GM15510 (cell line): Measurements from ENCODE around the gene PSMD13.

Source experiments
- POLR2A ChIP-seq: IDR thresholded peaks from 3 replicates; pipeline ENCODE4 v1.6.1; 2011; ENCODE audit warnings: borderline replicate concordance; ENCODE audit not compliant: insufficient read length; ENCODE audit errors: extremely low read depth

The PSMD13 gene

DNA sequence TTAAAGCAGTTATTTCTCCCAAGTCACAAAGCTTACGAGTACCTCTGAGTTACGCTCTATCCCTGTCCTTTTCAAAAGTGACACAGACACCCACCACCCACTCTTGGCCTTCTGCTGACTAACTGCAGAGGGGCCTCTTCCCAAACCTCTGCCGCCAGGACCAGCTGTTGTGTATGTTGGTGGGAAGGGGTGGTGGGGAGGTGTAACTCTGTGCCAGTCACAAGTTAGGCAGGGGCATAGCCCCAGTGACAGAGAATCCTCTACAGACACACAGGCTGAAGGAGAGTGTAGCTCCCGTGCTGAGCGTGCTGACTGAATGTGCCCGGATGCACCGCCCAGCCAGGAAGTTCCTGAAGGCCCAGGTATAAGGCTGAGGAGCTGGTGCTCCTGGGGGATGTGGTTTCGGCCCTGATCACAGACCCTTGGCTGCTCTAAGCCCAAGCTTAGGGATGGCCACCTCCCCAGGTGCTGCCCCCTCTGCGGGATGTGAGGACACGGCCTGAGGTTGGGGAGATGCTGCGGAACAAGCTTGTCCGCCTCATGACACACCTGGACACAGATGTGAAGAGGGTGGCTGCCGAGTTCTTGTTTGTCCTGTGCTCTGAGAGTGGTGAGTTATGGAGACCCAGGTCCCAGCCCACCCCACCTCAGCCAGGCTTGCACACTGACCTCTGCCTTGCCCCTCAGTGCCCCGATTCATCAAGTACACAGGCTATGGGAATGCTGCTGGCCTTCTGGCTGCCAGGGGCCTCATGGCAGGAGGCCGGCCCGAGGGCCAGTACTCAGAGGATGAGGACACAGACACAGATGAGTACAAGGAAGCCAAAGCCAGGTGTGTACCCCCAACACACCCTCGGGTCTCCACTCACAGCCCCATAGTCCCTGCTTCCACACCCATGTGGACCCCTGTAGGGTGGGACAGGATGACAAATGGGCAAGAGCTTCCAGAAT, 24.4 kb upstream of the PSMD13 start:
- TF ChIP-seq POLR2A = no peak

DNA sequence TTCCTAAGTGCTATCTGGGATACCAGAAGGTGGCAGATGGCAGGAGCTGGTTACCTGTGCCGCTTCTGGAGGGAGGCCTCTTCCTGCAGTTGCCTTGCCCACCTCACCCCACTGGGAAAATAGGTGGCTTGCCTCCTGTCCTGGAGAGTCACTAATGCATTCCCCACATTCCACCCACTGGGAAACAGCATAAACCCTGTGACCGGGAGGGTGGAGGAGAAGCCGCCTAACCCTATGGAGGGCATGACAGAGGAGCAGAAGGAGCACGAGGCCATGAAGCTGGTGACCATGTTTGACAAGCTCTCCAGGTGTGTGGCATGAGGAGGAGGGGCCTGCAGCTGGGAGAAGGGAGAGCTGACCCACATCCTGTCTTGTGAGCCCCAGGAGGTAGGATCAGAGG, 23.7 kb upstream of the PSMD13 start:
- no peak for TF ChIP-seq POLR2A

DNA sequence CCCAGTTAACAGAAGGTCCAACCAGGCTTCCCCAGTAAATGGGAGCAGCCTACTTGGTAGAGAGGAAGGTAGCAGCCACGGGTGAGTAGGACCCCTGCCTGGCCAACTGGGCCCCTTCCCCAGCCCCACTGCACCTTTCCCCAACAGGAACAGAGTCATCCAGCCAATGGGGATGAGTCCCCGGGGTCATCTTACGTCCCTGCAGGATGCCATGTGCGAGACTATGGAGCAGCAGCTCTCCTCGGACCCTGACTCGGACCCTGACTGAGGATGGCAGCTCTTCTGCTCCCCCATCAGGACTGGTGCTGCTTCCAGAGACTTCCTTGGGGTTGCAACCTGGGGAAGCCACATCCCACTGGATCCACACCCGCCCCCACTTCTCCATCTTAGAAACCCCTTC, 22.7 kb upstream of the PSMD13 start:
- no peak for TF ChIP-seq POLR2A

DNA sequence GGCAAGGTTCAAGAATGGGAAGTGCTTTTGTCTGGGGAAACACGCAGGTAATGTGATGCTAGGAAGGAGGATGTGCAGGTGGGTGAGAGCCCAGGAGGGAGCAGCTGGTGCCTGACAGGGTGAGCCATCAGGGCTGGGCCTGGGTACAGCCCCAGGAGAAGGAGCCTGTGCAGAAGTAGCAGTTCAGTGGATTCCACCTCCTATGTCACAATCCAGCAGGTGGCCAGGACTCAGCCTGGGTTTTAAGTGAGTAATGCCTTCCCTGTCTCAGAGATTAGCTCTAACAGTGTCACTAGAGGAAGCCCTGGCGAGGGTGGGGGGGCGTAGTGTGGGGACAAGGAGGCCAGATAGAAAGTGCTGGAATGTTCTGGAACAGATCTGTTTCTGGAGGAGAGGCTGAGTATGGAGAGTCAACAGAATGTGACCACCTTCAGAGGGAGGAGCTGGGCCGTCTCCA, 21.2 kb upstream of the PSMD13 start:
- no peak for TF ChIP-seq POLR2A

DNA sequence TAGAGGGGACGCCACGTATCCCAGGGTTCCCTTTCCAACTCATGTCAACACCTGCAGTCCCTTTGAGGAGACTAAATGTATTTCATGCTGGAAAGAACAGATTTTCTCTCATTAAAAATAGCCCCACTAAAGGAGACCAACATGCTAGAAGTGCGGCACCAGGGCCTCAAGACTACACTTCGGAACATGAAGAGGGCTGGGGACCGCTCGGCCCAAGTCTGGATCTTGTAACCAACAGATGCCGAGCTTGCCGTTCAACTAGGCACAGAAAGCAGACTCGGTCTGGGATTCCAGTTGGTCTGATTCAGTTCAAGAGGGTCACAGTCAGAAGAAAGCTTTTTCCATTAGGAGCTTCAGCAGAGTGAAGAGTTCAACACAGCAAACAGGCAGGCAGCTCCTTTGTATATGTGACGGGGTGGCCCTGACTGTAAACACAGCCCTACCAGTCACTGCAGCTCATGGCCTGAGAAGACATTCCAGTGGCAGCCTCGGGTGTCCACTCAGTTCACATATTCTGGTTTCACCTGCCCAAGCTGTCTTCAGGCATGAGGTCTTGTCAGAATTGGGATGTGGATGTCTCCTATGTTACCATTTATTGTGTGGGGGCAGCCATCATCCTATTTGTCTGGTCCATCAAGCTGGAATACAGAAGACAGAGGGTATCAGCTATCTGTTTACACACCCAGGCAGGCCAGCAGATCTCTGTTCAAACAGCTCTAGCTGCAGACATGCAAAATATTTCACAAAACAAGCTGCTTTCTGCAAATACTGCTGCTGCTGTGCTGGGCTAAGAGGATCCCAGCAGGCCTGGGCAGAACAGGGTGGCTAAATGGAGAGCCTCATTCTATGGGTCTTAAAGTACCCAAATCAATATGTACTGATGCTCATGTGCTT, 20.4 kb upstream of the PSMD13 start:
- TF ChIP-seq POLR2A = no peak

DNA sequence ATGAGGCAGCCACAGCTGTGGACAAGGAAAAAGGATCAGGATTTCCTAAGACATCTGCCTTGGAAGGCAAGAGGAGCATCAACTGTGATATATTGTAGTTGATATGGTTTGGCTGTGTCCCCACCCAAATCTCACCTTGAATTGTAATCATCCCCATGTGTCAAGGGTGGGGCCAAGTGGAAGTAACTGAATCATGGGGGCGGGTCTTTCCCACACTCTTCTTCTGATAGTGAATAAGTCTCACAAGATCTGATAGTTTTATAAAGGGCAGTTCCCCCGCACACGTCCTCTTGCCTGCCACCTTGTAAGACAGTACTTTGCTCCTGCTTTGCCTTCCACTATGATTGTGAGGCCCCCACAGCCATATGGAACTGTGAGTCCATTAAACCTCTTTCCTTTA, 19.1 kb upstream of the PSMD13 start:
- TF ChIP-seq POLR2A = no peak

DNA sequence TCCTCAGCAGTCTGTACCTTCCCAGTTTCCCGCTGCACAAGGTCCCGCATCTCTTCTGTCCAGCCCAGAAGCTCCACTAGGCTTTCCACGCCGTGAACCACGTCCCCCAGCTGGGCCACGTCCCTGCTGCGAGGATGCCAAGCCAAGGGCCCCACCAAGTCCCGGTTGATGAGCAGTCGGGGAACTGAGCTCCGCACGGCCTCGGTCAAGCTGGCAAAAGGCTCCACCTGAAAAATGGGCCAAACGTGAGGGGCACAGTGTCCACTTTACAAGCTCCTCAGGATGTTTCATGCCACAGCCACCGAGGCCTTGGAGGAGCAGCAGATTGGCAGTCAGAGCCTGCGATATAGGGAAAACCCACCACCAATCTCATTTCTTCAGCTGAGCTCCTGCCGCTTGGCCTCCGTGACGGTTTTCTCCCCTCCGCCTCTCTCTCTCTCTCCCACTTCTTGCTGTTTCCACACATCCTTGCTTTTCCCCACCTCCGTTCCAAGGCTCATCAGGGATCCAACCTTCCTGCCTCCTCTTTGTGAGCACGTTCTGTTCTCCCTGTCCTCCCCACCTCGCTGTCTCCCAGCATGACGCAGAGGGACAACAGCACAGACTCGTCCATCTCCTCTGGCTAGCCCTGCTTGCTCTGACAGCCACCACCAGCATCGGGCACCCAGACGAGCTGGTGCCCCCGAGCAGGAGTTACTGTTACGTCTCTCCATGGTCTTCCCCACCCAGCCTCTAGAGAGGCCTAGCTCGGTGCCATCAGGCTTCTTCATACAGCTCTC, 17.8 kb upstream of the PSMD13 start:
- no peak for TF ChIP-seq POLR2A

DNA sequence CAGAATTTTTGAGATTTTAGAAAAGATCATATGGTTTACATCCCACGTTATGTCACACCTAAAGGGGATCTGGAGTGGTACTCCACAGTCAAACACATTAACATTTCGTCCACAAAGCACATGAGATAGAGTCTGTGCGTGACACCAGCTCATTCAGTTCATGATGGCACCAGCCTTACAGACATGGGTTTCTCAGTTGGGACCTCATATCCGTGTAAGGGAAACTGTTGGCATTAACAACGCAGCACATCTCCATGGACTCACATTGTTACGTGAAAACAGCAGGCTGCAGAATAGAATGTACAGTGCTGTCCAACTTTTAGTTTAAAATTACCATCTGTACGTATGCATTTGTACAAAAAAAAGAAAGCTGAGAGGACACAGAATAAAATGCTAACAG, 15.2 kb upstream of the PSMD13 start:
- TF ChIP-seq POLR2A = no peak

DNA sequence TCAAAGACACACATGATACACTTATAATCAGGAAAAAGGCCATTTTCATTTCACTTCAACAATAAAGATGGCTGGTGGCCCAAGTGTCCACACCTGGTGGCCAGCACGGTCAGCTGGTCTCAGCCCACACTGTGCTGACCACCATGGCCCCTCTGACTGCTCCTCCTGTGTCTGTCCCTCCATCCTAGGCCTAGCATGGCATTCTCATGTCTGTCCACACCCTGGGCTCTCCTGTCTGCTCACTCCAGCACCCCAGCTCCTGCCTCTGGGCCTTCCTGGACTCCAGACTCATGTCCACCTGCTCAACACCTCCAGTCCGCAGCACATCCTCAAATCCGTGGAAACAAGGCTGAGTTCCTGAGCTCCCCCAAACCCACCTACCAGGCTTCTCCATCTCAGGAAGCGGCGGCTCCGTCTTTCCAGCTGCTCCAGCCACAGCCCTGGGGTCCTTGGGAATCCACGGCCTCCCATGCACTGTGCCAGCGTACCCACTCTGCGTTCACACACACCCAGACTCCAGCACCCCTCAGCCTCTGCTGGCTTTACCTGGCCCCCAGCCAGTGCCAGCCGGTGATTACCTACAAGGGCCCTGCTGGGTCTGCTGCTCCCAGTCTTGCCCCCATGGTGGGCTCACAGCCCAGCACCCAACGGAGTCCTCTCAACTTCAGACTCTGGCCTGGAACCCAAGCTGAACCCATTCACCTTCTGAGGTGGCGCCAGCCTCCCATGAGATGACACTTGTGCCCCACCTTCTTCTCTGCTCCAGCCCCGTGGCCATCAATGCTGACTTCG, 14.6 kb upstream of the PSMD13 start:
- no peak for TF ChIP-seq POLR2A

DNA sequence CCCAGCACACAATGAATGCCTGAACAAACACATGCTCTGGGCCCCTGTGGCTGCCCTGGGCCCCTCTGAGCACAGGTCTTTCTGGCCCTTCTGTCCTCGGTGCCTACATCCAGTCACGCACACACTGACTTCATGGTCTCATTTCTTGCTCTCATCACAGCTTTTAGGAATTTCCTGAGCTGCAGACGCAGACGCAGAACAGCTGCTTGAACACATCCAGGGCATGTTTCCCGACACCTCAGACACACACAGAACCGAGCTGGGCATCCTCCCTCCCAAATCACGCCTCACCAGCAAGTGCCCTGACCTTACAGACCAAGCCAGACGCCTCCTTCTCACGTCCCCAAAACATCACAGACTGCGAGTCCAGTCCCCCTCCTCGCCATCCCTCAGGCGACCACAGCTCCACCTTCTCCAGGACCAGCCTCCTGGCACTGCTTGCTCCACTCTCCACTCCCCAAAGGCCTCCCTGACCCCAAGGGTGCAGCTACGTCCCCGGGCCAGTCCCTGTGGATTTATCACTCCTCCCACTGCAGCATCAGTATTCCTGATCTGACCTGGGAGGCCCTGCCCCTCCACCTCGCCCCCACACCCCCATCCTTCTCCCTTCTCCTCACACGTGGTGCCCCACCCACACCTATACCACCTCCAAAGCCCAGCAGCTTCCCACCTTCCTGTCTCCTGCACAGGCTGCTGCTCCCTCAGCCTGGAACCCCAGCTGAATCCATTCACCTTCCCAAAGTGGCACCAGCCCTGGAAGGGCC, 13.6 kb upstream of the PSMD13 start:
- TF ChIP-seq POLR2A = no peak

DNA sequence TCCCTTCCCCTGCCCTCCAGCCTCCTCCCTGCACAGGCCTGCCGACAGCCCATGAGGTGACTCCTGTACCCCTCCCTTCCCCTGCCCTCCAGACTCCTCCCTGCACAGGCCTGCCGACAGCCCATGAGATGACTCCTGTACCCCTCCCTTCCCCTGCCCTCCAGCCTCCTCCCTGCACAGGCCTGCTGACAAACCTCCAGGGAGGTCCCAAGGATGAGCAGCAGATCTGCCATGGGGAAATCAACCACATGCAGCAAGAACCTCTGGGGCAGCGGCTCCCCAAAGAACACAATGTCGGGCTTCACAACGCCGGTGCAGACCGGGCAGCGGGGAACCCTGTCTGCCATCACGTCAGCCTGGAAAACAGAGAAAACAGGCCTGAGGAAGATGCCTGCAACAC, 12.9 kb upstream of the PSMD13 start:
- no peak for TF ChIP-seq POLR2A

DNA sequence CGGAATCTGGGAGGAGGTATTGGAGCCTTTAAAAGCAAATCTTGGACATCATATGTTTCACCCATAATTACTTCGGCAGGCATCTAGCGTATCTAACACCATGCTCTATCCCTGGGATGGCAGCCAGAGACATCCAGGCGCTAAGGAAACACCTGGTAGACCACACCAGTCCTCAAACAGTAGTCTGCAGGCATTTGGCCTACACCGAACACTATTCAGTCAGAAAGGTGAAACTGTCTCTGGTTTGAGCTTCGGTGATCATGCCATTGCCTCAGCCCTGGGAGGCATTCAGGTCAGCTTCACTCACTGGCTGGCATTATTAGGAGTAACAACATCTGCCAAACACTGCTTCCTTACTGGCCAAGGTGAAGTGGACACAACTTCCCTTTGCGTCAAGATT, 12.4 kb upstream of the PSMD13 start:
- no peak for TF ChIP-seq POLR2A
